GM12878 (cell line): ENCODE measurements around the gene ASB2. TPM values are rescaled to one million over a fixed set of nuclear protein-coding genes. Genes with fewer than 3 reads are reported as not detected.
A peak's percentile ranks its signal among the peaks of the same experiment; 100 is the strongest.

ENCODE experiments used
- ATAC-seq: fragments of 200-7000 bp; cut with Tn5 transposase; 3 replicates; pipeline ENCODE4 v1.9.1; 2020; ENCODE audit warnings: mild to moderate bottlenecking, moderate library complexity
- BruUV-seq: library from RNA; stranded (reverse); fragments of 400-500 nt; replicated peaks from 2 replicates; lab custom pipeline; 2021; lab: Mats Ljungman, UMichigan
- CTCF ChIA-PET: fragments of 300-600 bp; sonication (Branson Sonifier 250); formaldehyde crosslinking; extraction: SDS; loops from one replicate; lab custom pipeline; 2021; ENCODE audit warnings: inconsistent platforms; lab: Yijun Ruan, JAX
- POLR2A ChIA-PET: fragments of 350-600 bp; formaldehyde crosslinking; extraction: SDS; loops from one replicate; lab custom pipeline; 2021; ENCODE audit warnings: inconsistent platforms; lab: Charles Lee
- RAD21 ChIA-PET: fragments of 300-600 bp; sonication (Branson Sonifier 250); formaldehyde crosslinking; loops from one replicate; lab custom pipeline; 2023; ENCODE audit warnings: antibody characterized with exemption; ENCODE audit not compliant: unreplicated experiment; lab: Charles Lee
- SMC1A ChIA-PET: fragments of 300-600 bp; sonication (Branson Sonifier 250); formaldehyde crosslinking; loops from one replicate; lab custom pipeline; 2023; ENCODE audit not compliant: unreplicated experiment, uncharacterized antibody; lab: Charles Lee
- DNase-seq: peaks from one replicate; pipeline ENCODE4 v3.0.0-alpha.2; 2011; ENCODE audit warnings: low read depth, low spot score
- FAIRE-seq: peaks from 3 replicates; lab custom pipeline; 2011; peaks lifted over from hg19 to GRCh38; lab: Jason Lieb, UNC
- H2AFZ ChIP-seq: 2 replicates; pipeline ENCODE4 v1.6.0; 2011; ENCODE audit warnings: low read depth, low read length, control low read depth; ENCODE audit not compliant: control insufficient read depth
- H3K27ac ChIP-seq: 2 replicates; pipeline ENCODE4 v1.5.1; 2011; ENCODE audit warnings: control low read depth; ENCODE audit not compliant: control insufficient read depth, insufficient read depth
- H3K27me3 ChIP-seq, 2 experiments: replicated peaks in 1 of 2; 2 replicates each; pipeline versions ENCODE4 v1.6.0 to v1.6.1; 2011; ENCODE audit warnings: low read length in 1 of 2; ENCODE audit not compliant: control insufficient read depth in 2 of 2, insufficient read depth in 2 of 2
- H3K36me3 ChIP-seq, 2 experiments: 2 replicates each; pipeline ENCODE4 v1.5.1; 2011; ENCODE audit warnings: low read length in 1 of 2; ENCODE audit not compliant: control insufficient read depth in 2 of 2, insufficient read depth in 2 of 2
- H3K4me1 ChIP-seq: 2 replicates; pipeline ENCODE4 v1.6.1; 2011; ENCODE audit warnings: mild to moderate bottlenecking, low read length, moderate library complexity, mixed read lengths; ENCODE audit not compliant: control insufficient read depth, insufficient read depth
- H3K4me2 ChIP-seq: 2 replicates; pipeline ENCODE4 v1.6.0; 2011; ENCODE audit warnings: control low read depth; ENCODE audit not compliant: control insufficient read depth, insufficient read depth
- H3K4me3 ChIP-seq: fragments of 200-600 bp; sonication (generic); 2 replicates; pipeline ENCODE4 v1.5.1; 2016
- H3K79me2 ChIP-seq: 2 replicates; pipeline ENCODE4 v1.6.0; 2011; ENCODE audit warnings: low read length; ENCODE audit not compliant: control insufficient read depth, insufficient read depth
- H3K9ac ChIP-seq: 2 replicates; pipeline ENCODE4 v1.8.0; 2011; ENCODE audit warnings: low read length, control low read depth, mixed read lengths; ENCODE audit not compliant: control insufficient read depth, insufficient read depth
- H3K9me3 ChIP-seq: replicated peaks from 3 replicates; pipeline ENCODE4 v1.5.1; 2011; ENCODE audit warnings: mild to moderate bottlenecking, low read length; ENCODE audit not compliant: control insufficient read depth, insufficient read depth
- H4K20me1 ChIP-seq: 2 replicates; pipeline ENCODE4 v1.6.0; 2011; ENCODE audit not compliant: control insufficient read depth, insufficient read depth
- ATF7 ChIP-seq: fragments of 450-650 bp; IDR thresholded peaks from 2 replicates; pipeline ENCODE4 v1.6.1; 2016; ENCODE audit warnings: low read depth, mild to moderate bottlenecking
- BRCA1 ChIP-seq: IDR thresholded peaks from 2 replicates; pipeline ENCODE4 v1.6.1; 2011; ENCODE audit warnings: low read depth, low read length, improper control_type of control experiment
- CHD2 ChIP-seq: IDR thresholded peaks from 2 replicates; pipeline ENCODE4 v1.6.1; 2011; ENCODE audit warnings: low read depth, low read length, improper control_type of control experiment, borderline replicate concordance
- DPF2 ChIP-seq: fragments of 450-650 bp; IDR thresholded peaks from 2 replicates; pipeline ENCODE4 v1.6.1; 2017; ENCODE audit warnings: mild to moderate bottlenecking
- EED ChIP-seq: sonication (generic); IDR thresholded peaks from 2 replicates; pipeline ENCODE4 v1.6.1; 2016; ENCODE audit warnings: antibody characterized with exemption, low read depth
- EGR1 ChIP-seq, 2 experiments: IDR thresholded peaks; 1 replicate in 1 of 2; 2 replicates in 1 of 2; pipeline ENCODE4 v1.6.1; 2011 to 2012; ENCODE audit warnings: low read depth in 2 of 2, low read length in 2 of 2, borderline replicate concordance in 1 of 2, mild to moderate bottlenecking in 1 of 2, moderate library complexity in 1 of 2
- EP300 ChIP-seq, 2 experiments: fragments of 150-350 bp in 1 of 2; IDR thresholded peaks; 2 replicates each; pipeline ENCODE4 v1.6.1; 2011 to 2012; ENCODE audit warnings: low read depth in 2 of 2, low read length in 2 of 2, borderline replicate concordance in 1 of 2, improper control_type of control experiment in 1 of 2, inconsistent platforms in 1 of 2; ENCODE audit not compliant: control insufficient read depth in 1 of 2
- LARP7 ChIP-seq: fragments of 450-650 bp; IDR thresholded peaks from 2 replicates; pipeline ENCODE4 v1.6.1; 2017; ENCODE audit warnings: mild to moderate bottlenecking
- MEF2B ChIP-seq: fragments of 450-650 bp; IDR thresholded peaks from 2 replicates; pipeline ENCODE4 v1.6.1; 2018; ENCODE audit warnings: mild to moderate bottlenecking, moderate library complexity; ENCODE audit not compliant: partially characterized antibody, poor library complexity, severe bottlenecking
- MTA3 ChIP-seq: IDR thresholded peaks from 2 replicates; pipeline ENCODE4 v1.6.1; 2012; ENCODE audit warnings: low read length, inconsistent platforms, borderline replicate concordance
- SUZ12 ChIP-seq: fragments of 200-600 bp; sonication (generic); IDR thresholded peaks from one replicate; pipeline ENCODE4 v1.6.1; 2018; ENCODE audit warnings: antibody characterized with exemption, mild to moderate bottlenecking; ENCODE audit not compliant: unreplicated experiment
- TARDBP ChIP-seq: IDR thresholded peaks from 2 replicates; pipeline ENCODE4 v1.6.1; 2016; ENCODE audit warnings: borderline replicate concordance
- TCF12 ChIP-seq: IDR thresholded peaks from 2 replicates; pipeline ENCODE4 v1.6.1; 2011; ENCODE audit warnings: low read depth, mild to moderate bottlenecking, low read length
- YBX1 ChIP-seq: fragments of 450-650 bp; IDR thresholded peaks from 2 replicates; pipeline ENCODE4 v1.6.1; 2016; ENCODE audit warnings: antibody characterized with exemption
- ZBTB40 ChIP-seq: fragments of 450-650 bp; IDR thresholded peaks from 2 replicates; pipeline ENCODE4 v1.6.1; 2016; ENCODE audit warnings: mild to moderate bottlenecking, moderate library complexity, borderline replicate concordance
- WGBS: methylation state at CpG from one replicate; pipeline ENCODE4 v1.1.6; 2016; ENCODE audit warnings: low lambda C conversion rate; ENCODE audit not compliant: insufficient replicate concordance, insufficient coverage; ENCODE audit errors: missing lambda C conversion rate; 5-methylcytosine and 5-hydroxymethylcytosine counted together
- in situ Hi-C: fragments of 300-500 bp; cut with MboI; formaldehyde crosslinking; loops from 9 replicates; pipeline ENCODE4 v1.14.3; 2018; ENCODE audit warnings: mixed read lengths
- intact Hi-C: fragments of 100-400 bp; cut with micrococcal nuclease; formaldehyde crosslinking; loops from one replicate; pipeline ENCODE4 v1.14.2; 2022; ENCODE audit not compliant: unreplicated experiment
- polyA plus RNA-seq, 11 experiments: library from polyadenylated mRNA; depleted of rRNA in 4 of 11; unstranded in 6 of 11; stranded (reverse) in 5 of 11; fragments of >200 nt; fragmentation: Nextera tagmentation in 4 of 11; fragmentation: Illumina TruSeq in 1 of 11; extraction: Ambion mirVana in 4 of 11; extraction: Trizol in 1 of 11; gene quantifications; 1 replicate in 1 of 11; 2 replicates in 10 of 11; pipeline versions ENCODE4 v1.2.1 to v1.2.3, GENCODE V29; 2011 to 2016; ENCODE audit warnings: inconsistent platforms in 2 of 11, missing spikeins in 2 of 11, low read depth in 1 of 11
- total RNA-seq, 4 experiments: library from RNA; depleted of rRNA in 3 of 4; stranded (reverse); fragments of >200 nt in 3 of 4; fragmentation: Illumina TruSeq in 1 of 4; extraction: Trizol in 1 of 4; gene quantifications; 2 replicates each; pipeline versions ENCODE4 v1.2.1 to v1.2.3, GENCODE V29; 2013 to 2021
- TF ChIP-seq, protein P1 (sequence below): fragments of 450-650 bp; IDR thresholded peaks from 2 replicates; pipeline ENCODE4 v1.6.1; 2016; ENCODE audit warnings: mild to moderate bottlenecking
- TF ChIP-seq, protein P2 (sequence below): IDR thresholded peaks from 2 replicates; pipeline ENCODE4 v1.6.1; 2011; ENCODE audit warnings: borderline replicate concordance, low read depth, mild to moderate bottlenecking, moderate library complexity, low read length; ENCODE audit not compliant: insufficient read depth, poor library complexity, severe bottlenecking

The ASB2 gene
- total and polyA plus RNA-seq, 10 of the 15 experiments (the other 5 are each of a cell fraction or from before 2014, with no cell fraction given) = 3.0 to 54.8 (median 33.5) TPM

GRCh38 chr14:94005324-94006073 is 29.1 kb upstream of the ASB2 start:
- POLR2A ChIA-PET = no interaction called here
- CTCF ChIA-PET = interaction anchor here (0.8 to 16.9 kb wide), 9 partner anchors 9 to 177 kb away, joined by 3 to 541 read pairs (median 4); partner anchors contain the start of genes ASB2, DDX24 and IFI27L1
- RAD21 ChIA-PET = interaction anchor here (1.0 to 9.3 kb wide), 4 partner anchors 31 to 65 kb away, joined by 4 to 344 read pairs (median 7); no protein-coding TSS in a partner anchor
- TF ChIP-seq EP300 (IDR thresholded peaks at IDR 0.05; ENCODE audit: borderline replicate concordance in 1 of 2, control insufficient read depth in 1 of 2, low read depth in 2 of 2, low read length in 2 of 2) (no peak), MTA3 (no peak), LARP7 (no peak), DPF2 (no peak), TARDBP (no peak), SUZ12 (no peak), TCF12 (no peak), BRCA1 (no peak), ZBTB40 (peak; percentile 74), EGR1 (IDR thresholded peaks at IDR 0.05; ENCODE audit: borderline replicate concordance in 1 of 2, low read depth in 2 of 2, low read length in 2 of 2) (no peak), YBX1 (no peak), EED (no peak), ATF7 (no peak), MEF2B (no peak), CHD2 (no peak)
- TF ChIP-seq, protein P1, sequence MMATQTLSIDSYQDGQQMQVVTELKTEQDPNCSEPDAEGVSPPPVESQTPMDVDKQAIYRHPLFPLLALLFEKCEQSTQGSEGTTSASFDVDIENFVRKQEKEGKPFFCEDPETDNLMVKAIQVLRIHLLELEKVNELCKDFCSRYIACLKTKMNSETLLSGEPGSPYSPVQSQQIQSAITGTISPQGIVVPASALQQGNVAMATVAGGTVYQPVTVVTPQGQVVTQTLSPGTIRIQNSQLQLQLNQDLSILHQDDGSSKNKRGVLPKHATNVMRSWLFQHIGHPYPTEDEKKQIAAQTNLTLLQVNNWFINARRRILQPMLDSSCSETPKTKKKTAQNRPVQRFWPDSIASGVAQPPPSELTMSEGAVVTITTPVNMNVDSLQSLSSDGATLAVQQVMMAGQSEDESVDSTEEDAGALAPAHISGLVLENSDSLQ = peak; percentile 85
- TF ChIP-seq, protein P2, sequence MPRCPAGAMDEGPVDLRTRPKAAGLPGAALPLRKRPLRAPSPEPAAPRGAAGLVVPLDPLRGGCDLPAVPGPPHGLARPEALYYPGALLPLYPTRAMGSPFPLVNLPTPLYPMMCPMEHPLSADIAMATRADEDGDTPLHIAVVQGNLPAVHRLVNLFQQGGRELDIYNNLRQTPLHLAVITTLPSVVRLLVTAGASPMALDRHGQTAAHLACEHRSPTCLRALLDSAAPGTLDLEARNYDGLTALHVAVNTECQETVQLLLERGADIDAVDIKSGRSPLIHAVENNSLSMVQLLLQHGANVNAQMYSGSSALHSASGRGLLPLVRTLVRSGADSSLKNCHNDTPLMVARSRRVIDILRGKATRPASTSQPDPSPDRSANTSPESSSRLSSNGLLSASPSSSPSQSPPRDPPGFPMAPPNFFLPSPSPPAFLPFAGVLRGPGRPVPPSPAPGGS = no peak

More at GRCh38 chr14:94005324-94006073, 29.1 kb upstream of the ASB2 start:
- SMC1A ChIA-PET = interaction anchor here (0.7 to 3.0 kb wide), 13 partner anchors 9 to 131 kb away, joined by 3 to 24 read pairs (median 4); no protein-coding TSS in a partner anchor
- Histone ChIP-seq H3K27ac (no peak overlapping the region), H3K36me3 (no peaks in the 10 kb centered on the region), H3K4me1 (peaks cover 29% of the 10 kb centered on the region), H3K9ac (no peak overlapping the region), H4K20me1 (no peaks in the 10 kb centered on the region), H2AFZ (no peak overlapping the region), H3K79me2 (no peaks in the 10 kb centered on the region), H3K9me3 (no peaks in the 10 kb centered on the region), H3K4me2 (no peak overlapping the region), H3K4me3 (no peak overlapping the region), H3K27me3 (no peaks in the 10 kb centered on the region)
- intact Hi-C loops (no loop called here), in situ Hi-C loops (loop anchor here (10.0 kb wide), 1 partner anchor 351 kb away; no protein-coding TSS in a partner anchor)
- FAIRE-seq (peak; percentile 27), ATAC-seq (peak; percentile 22; the same call in 1 of the 3 replicates), DNase-seq (no peak)
- no TSS peak for BruUV-seq
- WGBS = 12% methylated on average over 14 of the region's 14 CpGs
